Left lung (tissue), 10 donors: Measurements from ENCODE around the gene SLITRK1. TPM values are rescaled to one million over a fixed set of nuclear protein-coding genes. Genes with fewer than 3 reads are reported as not detected.

Source experiments
- ATAC-seq: fragments of 200-7000 bp; cut with Tn5 transposase; one replicate; pipeline ENCODE4 v1.9.1; 2020; ENCODE audit warnings: moderate library complexity
- DNase-seq, 4 donors: peaks; one replicate each; pipeline ENCODE4 v3.0.0-alpha.2; 2013 to 2020
- H3K27ac ChIP-seq, 2 donors: fragments of 200-600 bp; sonication (generic) in 1 of 2; one replicate each; pipeline versions ENCODE4 v1.5.0 to v1.8.0; 2020 to 2021
- H3K27me3 ChIP-seq, 2 donors: fragments of 200-600 bp; sonication (generic) in 1 of 2; one replicate each; pipeline versions ENCODE4 v1.5.0 to v1.8.0; 2020 to 2021
- H3K36me3 ChIP-seq, 2 donors: fragments of 200-600 bp; sonication (generic) in 1 of 2; one replicate each; pipeline versions ENCODE4 v1.5.0 to v1.8.0; 2020 to 2021
- H3K4me1 ChIP-seq, 2 donors: fragments of 200-600 bp; one replicate each; pipeline ENCODE4 v1.8.0; 2021
- H3K4me3 ChIP-seq, 2 donors: fragments of 200-600 bp; sonication (generic) in 1 of 2; one replicate each; pipeline versions ENCODE4 v1.5.0 to v1.8.0; 2020 to 2021; ENCODE audit warnings: mild to moderate bottlenecking in 1 of 2
- H3K9me3 ChIP-seq, 2 donors: fragments of 200-600 bp; sonication (generic) in 1 of 2; one replicate each; pipeline versions ENCODE4 v1.5.0 to v1.8.0; 2020 to 2021
- intact Hi-C, 2 donors: fragments of 100-400 bp; cut with DNase I; formaldehyde crosslinking; loops; one replicate each; pipeline versions ENCODE4 v1.11.2 to v1.14.2; 2022
- polyA plus RNA-seq, 6 donors: library from polyadenylated mRNA; unstranded; fragments of 120-200 nt; gene quantifications; one replicate each; pipeline ENCODE4 v1.2.1, GENCODE V29; 2013; ENCODE audit not compliant: insufficient read length in 6 of 6
- total RNA-seq, 2 donors: library from RNA; stranded (reverse); fragmentation: NEBNext Ultra II Directional; extraction: Animal tissue kit (Norgen Biotek cat#: 25700); gene quantifications; one replicate each; pipeline ENCODE4 v1.2.1, GENCODE V29; 2021
- TF ChIP-seq, protein P1 (sequence below), 2 donors: fragments of 200-600 bp; sonication (generic) in 1 of 2; IDR thresholded peaks; one replicate each; pipeline versions ENCODE4 v1.5.0 to v1.8.0; 2021; ENCODE audit warnings: antibody characterized with exemption in 2 of 2
- donor health status: DM: no; HTN: yes; CAD: no.
- donor health status: DM: no; HTN: no; CAD: no.

Gene SLITRK1
- total and polyA plus RNA-seq, 8 donors, result 0.03 to 0.06 (median 0.05) TPM; not detected in 4

DNA sequence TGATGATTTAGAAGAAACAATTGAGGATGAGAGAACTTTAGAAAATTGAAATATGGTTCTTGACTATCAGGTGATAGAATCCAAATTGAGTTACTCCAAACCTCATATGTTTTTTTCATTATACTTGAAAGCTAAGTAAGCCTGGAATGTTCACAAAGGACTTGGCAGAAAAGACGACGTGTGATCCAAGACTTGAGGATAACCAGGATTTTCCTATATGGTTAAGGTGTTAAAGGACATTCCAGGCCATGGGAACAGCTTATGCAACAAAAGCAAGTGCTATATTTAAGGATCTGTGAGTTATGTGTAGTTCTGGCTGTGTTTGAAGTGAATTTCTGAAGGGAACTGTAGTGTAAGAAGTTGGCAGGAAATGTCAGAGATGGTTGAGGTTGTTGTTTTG is 52.5 kb downstream of the SLITRK1 start:
- intact Hi-C loops, result no loop called here

DNA sequence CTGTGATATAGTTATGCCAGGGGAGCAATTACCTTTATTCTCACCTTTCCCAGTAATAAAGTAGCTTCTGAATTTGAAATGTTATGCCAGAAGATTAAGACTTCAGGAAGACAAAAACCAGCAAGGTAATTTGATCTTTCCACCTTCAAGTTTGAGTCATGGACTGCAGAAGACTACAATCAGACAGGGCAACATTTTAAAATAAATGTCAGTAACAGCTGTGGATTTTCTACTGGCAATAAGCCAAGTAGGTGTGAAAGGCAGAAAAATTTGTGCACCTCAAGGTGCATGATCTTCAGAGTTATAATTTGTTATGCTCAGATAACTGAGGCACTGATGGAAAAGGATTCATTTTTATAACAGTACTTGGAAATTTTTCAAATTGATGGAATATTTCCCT is 54.9 kb downstream of the SLITRK1 start:
- Histone ChIP-seq H3K9me3 (peaks cover 0 to 10% of the 10 kb centered on the region in 2 donors), H3K4me1 (no peaks in the 10 kb centered on the region), H3K4me3 (no peak overlapping the region), H3K27me3 (no peaks in the 10 kb centered on the region), H3K36me3 (no peaks in the 10 kb centered on the region), H3K27ac (no peak overlapping the region)
- TF ChIP-seq, protein P1, sequence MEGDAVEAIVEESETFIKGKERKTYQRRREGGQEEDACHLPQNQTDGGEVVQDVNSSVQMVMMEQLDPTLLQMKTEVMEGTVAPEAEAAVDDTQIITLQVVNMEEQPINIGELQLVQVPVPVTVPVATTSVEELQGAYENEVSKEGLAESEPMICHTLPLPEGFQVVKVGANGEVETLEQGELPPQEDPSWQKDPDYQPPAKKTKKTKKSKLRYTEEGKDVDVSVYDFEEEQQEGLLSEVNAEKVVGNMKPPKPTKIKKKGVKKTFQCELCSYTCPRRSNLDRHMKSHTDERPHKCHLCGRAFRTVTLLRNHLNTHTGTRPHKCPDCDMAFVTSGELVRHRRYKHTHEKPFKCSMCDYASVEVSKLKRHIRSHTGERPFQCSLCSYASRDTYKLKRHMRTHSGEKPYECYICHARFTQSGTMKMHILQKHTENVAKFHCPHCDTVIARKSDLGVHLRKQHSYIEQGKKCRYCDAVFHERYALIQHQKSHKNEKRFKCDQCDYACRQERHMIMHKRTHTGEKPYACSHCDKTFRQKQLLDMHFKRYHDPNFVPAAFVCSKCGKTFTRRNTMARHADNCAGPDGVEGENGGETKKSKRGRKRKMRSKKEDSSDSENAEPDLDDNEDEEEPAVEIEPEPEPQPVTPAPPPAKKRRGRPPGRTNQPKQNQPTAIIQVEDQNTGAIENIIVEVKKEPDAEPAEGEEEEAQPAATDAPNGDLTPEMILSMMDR (IDR thresholded peaks at IDR 0.05), result no peak
- intact Hi-C loops, result no loop called here
- ATAC-seq (no peak), DNase-seq (no peak)

More for the DNA sequence above, 52.5 kb downstream of the SLITRK1 start:
- Histone ChIP-seq H3K9me3 (no peaks in the 10 kb centered on the region), H3K4me1 (no peaks in the 10 kb centered on the region), H3K4me3 (no peak overlapping the region), H3K27ac (no peak overlapping the region), H3K36me3 (no peaks in the 10 kb centered on the region), H3K27me3 (no peaks in the 10 kb centered on the region)
- no peak for DNase-seq
- TF ChIP-seq, protein P1 (IDR thresholded peaks at IDR 0.05), result no peak
- no peak for ATAC-seq
